ENCODE results near the gene ZCCHC24. TPM values are rescaled to one million over a fixed set of nuclear protein-coding genes. Genes with fewer than 3 reads are reported as not detected.

The ZCCHC24 gene
- total RNA-seq, 3 donors from 2014 or later (not counting 1 experiment from before 2014, with no cell fraction given) = 2.8 to 4.0 (median 3.6) TPM

GRCh38 chr10:79372871-79373270, 72.6 kb downstream of the ZCCHC24 start:
- Mint-ChIP-seq H3K4me3 (no peak overlapping the region), H3K4me1 (peaks cover 0 to 5% of the 10 kb centered on the region in 2 donors), H3K27me3 (ENCODE audit: low read depth in 2 of 2) (no peaks in the 10 kb centered on the region), H3K9me3 (peaks cover 0 to 3% of the 10 kb centered on the region in 2 donors), H3K36me3 (no peaks in the 10 kb centered on the region), H3K27ac (no peak overlapping the region)
- ATAC-seq (no peak), DNase-seq (peak in 1 of 2 donors; percentile 4)
- peaks cover 4% of the 10 kb centered on the region for H3K4me1 ChIP-seq (ENCODE audit: control insufficient read depth, insufficient read depth, low read length)
- WGBS (ENCODE audit: insufficient coverage) = 87% methylated on average over 3 of the region's 4 CpGs
- H3K4me3 ChIP-seq (ENCODE audit: low read length) = no peak overlapping the region
- TF ChIP-seq CTCF (IDR thresholded peaks at IDR 0.05) = no peak
- intact Hi-C loops (cut with micrococcal nuclease) = loop anchor here (10.0 kb wide), 1 partner anchor 232 kb away; no protein-coding TSS in a partner anchor
- no peaks in the 10 kb centered on the region for H3K36me3 ChIP-seq (ENCODE audit: control insufficient read depth, insufficient read depth, low read length)
- H3K27me3 ChIP-seq (ENCODE audit: control insufficient read depth, insufficient read depth, low read length) = no peaks in the 10 kb centered on the region
- H3K9me3 ChIP-seq (ENCODE audit: control insufficient read depth, insufficient read depth, low read length) = no peaks in the 10 kb centered on the region
- H3K27ac ChIP-seq (ENCODE audit: low read length) = no peak overlapping the region

- no peak overlapping the region for H3K4me3 ChIP-seq (ENCODE audit: low read length)
- Mint-ChIP-seq H3K36me3 (peaks cover 6% of the 10 kb centered on the region), H3K27ac (no peak overlapping the region), H3K9me3 (peaks cover 0 to 3% of the 10 kb centered on the region in 2 donors), H3K4me1 (no peaks in the 10 kb centered on the region), H3K4me3 (no peak overlapping the region), H3K27me3 (ENCODE audit: low read depth in 2 of 2) (peaks cover 7 to 8% of the 10 kb centered on the region in 2 donors)
- no peak for TF ChIP-seq CTCF (IDR thresholded peaks at IDR 0.05)
- WGBS (ENCODE audit: insufficient coverage) = 86% methylated on average over 6 of the region's 6 CpGs
- no peak for DNase-seq
- H3K27ac ChIP-seq (ENCODE audit: low read length) = no peak overlapping the region
- no peaks in the 10 kb centered on the region for H3K36me3 ChIP-seq (ENCODE audit: control insufficient read depth, insufficient read depth, low read length)
- no peaks in the 10 kb centered on the region for H3K4me1 ChIP-seq (ENCODE audit: control insufficient read depth, insufficient read depth, low read length)
- H3K9me3 ChIP-seq (ENCODE audit: control insufficient read depth, insufficient read depth, low read length) = no peaks in the 10 kb centered on the region
- H3K27me3 ChIP-seq (ENCODE audit: control insufficient read depth, insufficient read depth, low read length) = no peaks in the 10 kb centered on the region
- ATAC-seq = peak in 1 of 3 donors; percentile 38
- intact Hi-C loops (cut with micrococcal nuclease) = no loop called here
These were observed 77.8 kb downstream of the ZCCHC24 start for GRCh38 chr10:79367426-79368189.

GRCh38 chr10:79361726-79362397, 83.6 kb downstream of the ZCCHC24 start:
- DNase-seq = no peak

More at GRCh38 chr10:79361726-79362397, 83.6 kb downstream of the ZCCHC24 start:
- no peak overlapping the region for H3K4me3 ChIP-seq (ENCODE audit: low read length)
- H3K36me3 Mint-ChIP-seq = peaks cover 6% of the 10 kb centered on the region
- H3K27me3 ChIP-seq (ENCODE audit: control insufficient read depth, insufficient read depth, low read length) = no peaks in the 10 kb centered on the region
- H3K4me1 ChIP-seq (ENCODE audit: control insufficient read depth, insufficient read depth, low read length) = peaks cover 6% of the 10 kb centered on the region
- peaks cover 7 to 8% of the 10 kb centered on the region in 2 donors for H3K27me3 Mint-ChIP-seq (ENCODE audit: low read depth in 2 of 2)
- H3K4me3 Mint-ChIP-seq = no peak overlapping the region
- no peaks in the 10 kb centered on the region for H3K9me3 Mint-ChIP-seq
- peaks cover 2% of the 10 kb centered on the region for H3K36me3 ChIP-seq (ENCODE audit: control insufficient read depth, insufficient read depth, low read length)
- no peak overlapping the region for H3K27ac Mint-ChIP-seq
- peaks cover 6 to 12% of the 10 kb centered on the region in 2 donors for H3K4me1 Mint-ChIP-seq
- intact Hi-C loops (cut with micrococcal nuclease) = no loop called here
- H3K27ac ChIP-seq (ENCODE audit: low read length) = no peak overlapping the region
- no peak for ATAC-seq
- H3K9me3 ChIP-seq (ENCODE audit: control insufficient read depth, insufficient read depth, low read length) = no peaks in the 10 kb centered on the region
- no peak for TF ChIP-seq CTCF (IDR thresholded peaks at IDR 0.05)
- WGBS (ENCODE audit: insufficient coverage) = 50% methylated on average over 1 of the region's 4 CpGs

All from natural killer cell (primary cell).